GM12878 (cell line): ENCODE data around the gene ANO10. TPM values are rescaled to one million over a fixed set of nuclear protein-coding genes. Genes with fewer than 3 reads are reported as not detected.

Experiments
- ATAC-seq: fragments of 200-7000 bp; cut with Tn5 transposase; 3 replicates; pipeline ENCODE4 v1.9.1; 2020; ENCODE audit warnings: mild to moderate bottlenecking, moderate library complexity
- BruUV-seq: library from RNA; stranded (reverse); fragments of 400-500 nt; replicated peaks from 2 replicates; lab custom pipeline; 2021; lab: Mats Ljungman, UMichigan
- CTCF ChIA-PET: fragments of 300-600 bp; sonication (Branson Sonifier 250); formaldehyde crosslinking; extraction: SDS; loops from one replicate; lab custom pipeline; 2021; ENCODE audit warnings: inconsistent platforms; lab: Yijun Ruan, JAX
- POLR2A ChIA-PET: fragments of 350-600 bp; formaldehyde crosslinking; extraction: SDS; loops from one replicate; lab custom pipeline; 2021; ENCODE audit warnings: inconsistent platforms; lab: Charles Lee
- RAD21 ChIA-PET: fragments of 300-600 bp; sonication (Branson Sonifier 250); formaldehyde crosslinking; loops from one replicate; lab custom pipeline; 2023; ENCODE audit warnings: antibody characterized with exemption; ENCODE audit not compliant: unreplicated experiment; lab: Charles Lee
- SMC1A ChIA-PET: fragments of 300-600 bp; sonication (Branson Sonifier 250); formaldehyde crosslinking; loops from one replicate; lab custom pipeline; 2023; ENCODE audit not compliant: unreplicated experiment, uncharacterized antibody; lab: Charles Lee
- DNase-seq: peaks from one replicate; pipeline ENCODE4 v3.0.0-alpha.2; 2011; ENCODE audit warnings: low read depth, low spot score
- FAIRE-seq: peaks from 3 replicates; lab custom pipeline; 2011; peaks lifted over from hg19 to GRCh38; lab: Jason Lieb, UNC
- H2AFZ ChIP-seq: 2 replicates; pipeline ENCODE4 v1.6.0; 2011; ENCODE audit warnings: low read depth, low read length, control low read depth; ENCODE audit not compliant: control insufficient read depth
- H3K27ac ChIP-seq: 2 replicates; pipeline ENCODE4 v1.5.1; 2011; ENCODE audit warnings: control low read depth; ENCODE audit not compliant: control insufficient read depth, insufficient read depth
- H3K27me3 ChIP-seq, 2 experiments: replicated peaks in 1 of 2; 2 replicates each; pipeline versions ENCODE4 v1.6.0 to v1.6.1; 2011; ENCODE audit warnings: low read length in 1 of 2; ENCODE audit not compliant: control insufficient read depth in 2 of 2, insufficient read depth in 2 of 2
- H3K36me3 ChIP-seq, 2 experiments: 2 replicates each; pipeline ENCODE4 v1.5.1; 2011; ENCODE audit warnings: low read length in 1 of 2; ENCODE audit not compliant: control insufficient read depth in 2 of 2, insufficient read depth in 2 of 2
- H3K4me1 ChIP-seq: 2 replicates; pipeline ENCODE4 v1.6.1; 2011; ENCODE audit warnings: mild to moderate bottlenecking, low read length, moderate library complexity, mixed read lengths; ENCODE audit not compliant: control insufficient read depth, insufficient read depth
- H3K4me2 ChIP-seq: 2 replicates; pipeline ENCODE4 v1.6.0; 2011; ENCODE audit warnings: control low read depth; ENCODE audit not compliant: control insufficient read depth, insufficient read depth
- H3K4me3 ChIP-seq: fragments of 200-600 bp; sonication (generic); 2 replicates; pipeline ENCODE4 v1.5.1; 2016
- H3K79me2 ChIP-seq: 2 replicates; pipeline ENCODE4 v1.6.0; 2011; ENCODE audit warnings: low read length; ENCODE audit not compliant: control insufficient read depth, insufficient read depth
- H3K9ac ChIP-seq: 2 replicates; pipeline ENCODE4 v1.8.0; 2011; ENCODE audit warnings: low read length, control low read depth, mixed read lengths; ENCODE audit not compliant: control insufficient read depth, insufficient read depth
- H3K9me3 ChIP-seq: replicated peaks from 3 replicates; pipeline ENCODE4 v1.5.1; 2011; ENCODE audit warnings: mild to moderate bottlenecking, low read length; ENCODE audit not compliant: control insufficient read depth, insufficient read depth
- H4K20me1 ChIP-seq: 2 replicates; pipeline ENCODE4 v1.6.0; 2011; ENCODE audit not compliant: control insufficient read depth, insufficient read depth
- CBX3 ChIP-seq: fragments of 200-600 bp; sonication (generic); IDR thresholded peaks from 2 replicates; pipeline ENCODE4 v1.6.1; 2016; ENCODE audit warnings: low read depth, borderline replicate concordance
- CBX5 ChIP-seq: sonication (generic); IDR thresholded peaks from 2 replicates; pipeline ENCODE4 v1.6.1; 2016; ENCODE audit warnings: low read depth, moderate library complexity, mild to moderate bottlenecking, inconsistent platforms
- CREM ChIP-seq: IDR thresholded peaks from 2 replicates; pipeline ENCODE4 v1.6.1; 2014; ENCODE audit warnings: antibody characterized with exemption, low read depth
- IKZF1 ChIP-seq: fragments of 450-650 bp; conservative IDR thresholded peaks from 2 replicates; pipeline ENCODE4 v1.6.1; 2017; ENCODE audit warnings: antibody characterized with exemption, mild to moderate bottlenecking
- IKZF2 ChIP-seq, 2 experiments: fragments of 450-650 bp; IDR thresholded peaks; 2 replicates each; pipeline ENCODE4 v1.6.1; 2017; ENCODE audit warnings: mild to moderate bottlenecking in 2 of 2, moderate library complexity in 2 of 2
- JUNB ChIP-seq: IDR thresholded peaks from 2 replicates; pipeline ENCODE4 v1.6.1; 2016; ENCODE audit warnings: antibody characterized with exemption, mild to moderate bottlenecking
- KAT2A ChIP-seq: conservative IDR thresholded peaks from 2 replicates; pipeline ENCODE4 v1.6.1; 2011; ENCODE audit warnings: low read depth, low read length; ENCODE audit not compliant: control insufficient read depth
- MTA2 ChIP-seq: fragments of 450-650 bp; IDR thresholded peaks from 2 replicates; pipeline ENCODE4 v1.6.1; 2016; ENCODE audit warnings: low read depth, mild to moderate bottlenecking, moderate library complexity
- NFYA ChIP-seq: IDR thresholded peaks from 2 replicates; pipeline ENCODE4 v1.6.1; 2011; ENCODE audit warnings: low read depth, mild to moderate bottlenecking, low read length, improper control_type of control experiment, borderline replicate concordance
- NR2F1 ChIP-seq: fragments of 450-650 bp; conservative IDR thresholded peaks from 2 replicates; pipeline ENCODE4 v1.6.1; 2017; ENCODE audit warnings: mild to moderate bottlenecking
- PAX8 ChIP-seq: fragments of 450-650 bp; IDR thresholded peaks from 2 replicates; pipeline ENCODE4 v1.6.1; 2017; ENCODE audit warnings: mild to moderate bottlenecking, moderate library complexity
- SIX5 ChIP-seq: IDR thresholded peaks from 2 replicates; pipeline ENCODE4 v1.6.1; 2011; ENCODE audit warnings: mild to moderate bottlenecking, low read depth, low read length, moderate library complexity; ENCODE audit not compliant: severe bottlenecking
- SMAD1 ChIP-seq: fragments of 450-650 bp; IDR thresholded peaks from 2 replicates; pipeline ENCODE4 v1.6.1; 2018; ENCODE audit warnings: mild to moderate bottlenecking, low read depth; ENCODE audit not compliant: partially characterized antibody
- SMAD5 ChIP-seq: IDR thresholded peaks from 2 replicates; pipeline ENCODE4 v1.6.1; 2016; ENCODE audit warnings: antibody characterized with exemption, low read depth
- TAF1 ChIP-seq: IDR thresholded peaks from 2 replicates; pipeline ENCODE4 v1.6.1; 2011; ENCODE audit warnings: mild to moderate bottlenecking, low read depth, low read length, borderline replicate concordance
- ZBED1 ChIP-seq: IDR thresholded peaks from 2 replicates; pipeline ENCODE4 v1.6.1; 2016; ENCODE audit warnings: borderline replicate concordance
- WGBS: methylation state at CpG from one replicate; pipeline ENCODE4 v1.1.6; 2016; ENCODE audit warnings: low lambda C conversion rate; ENCODE audit not compliant: insufficient replicate concordance, insufficient coverage; ENCODE audit errors: missing lambda C conversion rate; 5-methylcytosine and 5-hydroxymethylcytosine counted together
- in situ Hi-C: fragments of 300-500 bp; cut with MboI; formaldehyde crosslinking; loops from 9 replicates; pipeline ENCODE4 v1.14.3; 2018; ENCODE audit warnings: mixed read lengths
- intact Hi-C: fragments of 100-400 bp; cut with micrococcal nuclease; formaldehyde crosslinking; loops from one replicate; pipeline ENCODE4 v1.14.2; 2022; ENCODE audit not compliant: unreplicated experiment
- polyA plus RNA-seq, 11 experiments: library from polyadenylated mRNA; depleted of rRNA in 4 of 11; unstranded in 6 of 11; stranded (reverse) in 5 of 11; fragments of >200 nt; fragmentation: Nextera tagmentation in 4 of 11; fragmentation: Illumina TruSeq in 1 of 11; extraction: Ambion mirVana in 4 of 11; extraction: Trizol in 1 of 11; gene quantifications; 1 replicate in 1 of 11; 2 replicates in 10 of 11; pipeline versions ENCODE4 v1.2.1 to v1.2.3, GENCODE V29; 2011 to 2016; ENCODE audit warnings: inconsistent platforms in 2 of 11, missing spikeins in 2 of 11, low read depth in 1 of 11
- total RNA-seq, 4 experiments: library from RNA; depleted of rRNA in 3 of 4; stranded (reverse); fragments of >200 nt in 3 of 4; fragmentation: Illumina TruSeq in 1 of 4; extraction: Trizol in 1 of 4; gene quantifications; 2 replicates each; pipeline versions ENCODE4 v1.2.1 to v1.2.3, GENCODE V29; 2013 to 2021
- TF ChIP-seq, protein P1 (sequence below): fragments of 450-650 bp; IDR thresholded peaks from 2 replicates; pipeline ENCODE4 v1.6.1; 2016; ENCODE audit warnings: mild to moderate bottlenecking, moderate library complexity, borderline replicate concordance

Gene ANO10
- total and polyA plus RNA-seq, 10 of the 15 experiments (the other 5 are each of a cell fraction or from before 2014, with no cell fraction given) = 0.29 to 21.9 (median 1.6) TPM

GRCh38 chr3:43345246-43345645 is 276.6 kb downstream of the ANO10 start (continued):
- no peak for TF ChIP-seq IKZF2 (IDR thresholded peaks at IDR 0.05)
- no peak for TF ChIP-seq CREM

DNA sequence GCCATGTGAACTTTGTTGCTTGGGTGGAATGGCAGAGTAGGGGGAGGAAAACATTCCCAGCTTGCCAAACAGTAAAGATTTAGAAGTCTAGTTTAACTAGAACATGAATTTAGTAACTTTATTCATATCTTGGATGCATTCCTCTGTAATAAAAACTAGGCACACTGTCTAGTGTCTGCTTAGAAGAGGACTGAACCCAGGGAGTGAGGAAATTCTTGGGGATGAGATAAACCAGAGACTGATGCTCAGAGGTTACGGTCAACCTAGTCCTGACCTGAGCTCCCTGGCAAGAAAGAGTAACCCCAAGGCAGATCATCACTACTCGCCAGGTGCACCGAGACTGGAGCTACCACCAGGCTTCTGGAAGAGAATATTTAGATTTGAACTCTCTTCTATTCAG is 277.3 kb downstream of the ANO10 start:
- intact Hi-C loops = no loop called here
- no peak for FAIRE-seq

DNA sequence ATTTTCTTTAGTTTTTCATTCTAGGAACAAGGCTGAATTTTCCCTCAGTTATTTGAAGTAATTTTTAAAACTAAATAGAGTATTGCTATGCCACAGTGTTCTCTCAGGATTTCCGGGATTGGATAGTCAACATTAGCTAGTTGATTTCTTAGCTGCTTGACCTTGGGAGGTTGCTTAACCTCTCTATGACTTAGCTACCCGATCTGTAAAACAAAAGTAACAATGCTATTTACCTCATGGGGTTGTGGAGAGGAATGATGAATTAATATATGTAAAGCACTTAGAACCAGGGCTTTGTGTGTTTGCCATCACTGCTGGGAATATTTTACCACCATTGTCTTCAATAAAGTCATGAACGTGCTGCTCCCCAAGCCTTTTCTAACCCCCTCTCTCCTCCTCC is 278.0 kb downstream of the ANO10 start:
- Histone ChIP-seq H3K27ac (no peak overlapping the region), H3K27me3 (no peaks in the 10 kb centered on the region), H3K4me3 (no peak overlapping the region), H3K9me3 (peaks cover 6% of the 10 kb centered on the region), H3K79me2 (no peaks in the 10 kb centered on the region), H3K36me3 (peaks cover 9 to 10% of the 10 kb centered on the region in 2 experiments), H4K20me1 (no peaks in the 10 kb centered on the region), H3K4me2 (no peak overlapping the region), H3K9ac (no peak overlapping the region), H3K4me1 (no peaks in the 10 kb centered on the region), H2AFZ (no peak overlapping the region)
- POLR2A ChIA-PET = no interaction called here
- FAIRE-seq (no peak), DNase-seq (no peak), ATAC-seq (no peak)
- no TSS peak for BruUV-seq
- WGBS = 98% methylated on average over 3 of the region's 3 CpGs
- RAD21 ChIA-PET = no interaction called here
- SMC1A ChIA-PET = no interaction called here
- in situ Hi-C loops = no loop called here
- intact Hi-C loops = no loop called here
- CTCF ChIA-PET = no interaction called here
- TF ChIP-seq MTA2 = no peak
- no peak for TF ChIP-seq SMAD1
- TF ChIP-seq TAF1 = no peak
- TF ChIP-seq NFYA = no peak
- TF ChIP-seq SMAD5 = no peak
- TF ChIP-seq JUNB = no peak
- no peak for TF ChIP-seq ZBED1
- TF ChIP-seq KAT2A = no peak
- TF ChIP-seq, protein P1, sequence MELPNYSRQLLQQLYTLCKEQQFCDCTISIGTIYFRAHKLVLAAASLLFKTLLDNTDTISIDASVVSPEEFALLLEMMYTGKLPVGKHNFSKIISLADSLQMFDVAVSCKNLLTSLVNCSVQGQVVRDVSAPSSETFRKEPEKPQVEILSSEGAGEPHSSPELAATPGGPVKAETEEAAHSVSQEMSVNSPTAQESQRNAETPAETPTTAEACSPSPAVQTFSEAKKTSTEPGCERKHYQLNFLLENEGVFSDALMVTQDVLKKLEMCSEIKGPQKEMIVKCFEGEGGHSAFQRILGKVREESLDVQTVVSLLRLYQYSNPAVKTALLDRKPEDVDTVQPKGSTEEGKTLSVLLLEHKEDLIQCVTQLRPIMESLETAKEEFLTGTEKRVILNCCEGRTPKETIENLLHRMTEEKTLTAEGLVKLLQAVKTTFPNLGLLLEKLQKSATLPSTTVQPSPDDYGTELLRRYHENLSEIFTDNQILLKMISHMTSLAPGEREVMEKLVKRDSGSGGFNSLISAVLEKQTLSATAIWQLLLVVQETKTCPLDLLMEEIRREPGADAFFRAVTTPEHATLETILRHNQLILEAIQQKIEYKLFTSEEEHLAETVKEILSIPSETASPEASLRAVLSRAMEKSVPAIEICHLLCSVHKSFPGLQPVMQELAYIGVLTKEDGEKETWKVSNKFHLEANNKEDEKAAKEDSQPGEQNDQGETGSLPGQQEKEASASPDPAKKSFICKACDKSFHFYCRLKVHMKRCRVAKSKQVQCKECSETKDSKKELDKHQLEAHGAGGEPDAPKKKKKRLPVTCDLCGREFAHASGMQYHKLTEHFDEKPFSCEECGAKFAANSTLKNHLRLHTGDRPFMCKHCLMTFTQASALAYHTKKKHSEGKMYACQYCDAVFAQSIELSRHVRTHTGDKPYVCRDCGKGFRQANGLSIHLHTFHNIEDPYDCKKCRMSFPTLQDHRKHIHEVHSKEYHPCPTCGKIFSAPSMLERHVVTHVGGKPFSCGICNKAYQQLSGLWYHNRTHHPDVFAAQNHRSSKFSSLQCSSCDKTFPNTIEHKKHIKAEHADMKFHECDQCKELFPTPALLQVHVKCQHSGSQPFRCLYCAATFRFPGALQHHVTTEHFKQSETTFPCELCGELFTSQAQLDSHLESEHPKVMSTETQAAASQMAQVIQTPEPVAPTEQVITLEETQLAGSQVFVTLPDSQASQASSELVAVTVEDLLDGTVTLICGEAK = no peak
- no peak for TF ChIP-seq CBX5

More for the DNA sequence above, 277.3 kb downstream of the ANO10 start:
- DNase-seq (no peak), ATAC-seq (no peak)
- ChIA-PET CTCF (interaction anchor here (1.1 kb wide), 1 partner anchor 33 kb away, joined by 4 read pairs; no protein-coding TSS in a partner anchor), SMC1A (interaction anchor here (0.6 kb wide), 1 partner anchor 183 kb away, joined by 3 read pairs; no protein-coding TSS in a partner anchor), RAD21 (no interaction called here), POLR2A (no interaction called here)
- TF ChIP-seq CBX3 (no peak), PAX8 (no peak), IKZF1 (no peak), IKZF2 (IDR thresholded peaks at IDR 0.05) (no peak), SIX5 (no peak), NR2F1 (no peak)
- H3K4me3 ChIP-seq = no peak overlapping the region
- H3K27me3 ChIP-seq = no peaks in the 10 kb centered on the region
- 95% methylated on average over 3 of the region's 3 CpGs for WGBS
- peaks cover 9 to 10% of the 10 kb centered on the region in 2 experiments for H3K36me3 ChIP-seq
- H3K9me3 ChIP-seq = no peaks in the 10 kb centered on the region
- H4K20me1 ChIP-seq = no peaks in the 10 kb centered on the region
- no peak overlapping the region for H3K4me2 ChIP-seq
- no peak overlapping the region for H2AFZ ChIP-seq
- in situ Hi-C loops = no loop called here
- no peak overlapping the region for H3K9ac ChIP-seq
- no peaks in the 10 kb centered on the region for H3K79me2 ChIP-seq
- no TSS peak for BruUV-seq
- no peaks in the 10 kb centered on the region for H3K4me1 ChIP-seq
- no peak overlapping the region for H3K27ac ChIP-seq
